NCI-H2227 (cell line): ENCODE results near the gene NRXN2.

Source experiments
- DNase-seq: peaks from one replicate; lab custom pipeline; 2025; ENCODE audit not compliant: unreplicated experiment; lab: John Stamatoyannopoulos, UW

NRXN2 gene

DNA sequence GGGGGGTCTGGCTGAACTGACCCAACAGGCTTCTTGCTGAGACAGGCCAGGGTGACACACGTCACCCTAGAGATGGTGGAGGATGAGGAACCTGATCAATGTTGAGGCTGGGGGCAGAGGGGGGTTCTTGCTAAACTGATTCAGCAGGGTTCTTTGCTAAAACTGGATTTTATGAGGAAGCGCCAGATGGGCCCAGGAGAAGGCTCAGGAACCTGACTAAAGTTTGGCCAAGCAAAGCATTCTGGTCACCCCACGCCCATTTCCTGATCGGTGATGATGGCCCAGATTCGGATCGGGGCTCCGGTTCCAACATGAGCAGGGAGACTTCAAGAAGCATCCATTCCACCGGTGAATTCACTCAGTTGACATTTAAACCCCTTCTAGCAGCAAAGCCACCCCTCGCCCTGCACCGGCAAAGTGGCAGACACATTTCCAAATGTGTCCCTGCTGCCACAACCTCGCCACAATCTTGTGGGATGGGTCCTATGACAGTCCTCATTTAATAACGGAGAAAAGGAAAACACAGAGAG is 166.2 kb downstream of the NRXN2 start:
- no peak for DNase-seq
